SU-DHL-6 (cell line): ENCODE results near the gene GSN.

Source experiments
- EZH2phosphoT487 ChIP-seq: fragments of 200-600 bp; sonication (generic), shearing (Covaris generic); conservative IDR thresholded peaks from 2 replicates; pipeline ENCODE4 v1.6.1; 2018; ENCODE audit warnings: mild to moderate bottlenecking, antibody characterized with exemption, low read length, moderate library complexity, mixed read lengths
- TF ChIP-seq, protein P1 (sequence below): fragments of 200-600 bp; sonication (generic); IDR thresholded peaks from one replicate; pipeline ENCODE4 v1.5.1; 2017; ENCODE audit warnings: antibody characterized with exemption, mild to moderate bottlenecking, low read length, moderate library complexity; ENCODE audit not compliant: insufficient read depth, poor library complexity, severe bottlenecking

- TF ChIP-seq, protein P1, sequence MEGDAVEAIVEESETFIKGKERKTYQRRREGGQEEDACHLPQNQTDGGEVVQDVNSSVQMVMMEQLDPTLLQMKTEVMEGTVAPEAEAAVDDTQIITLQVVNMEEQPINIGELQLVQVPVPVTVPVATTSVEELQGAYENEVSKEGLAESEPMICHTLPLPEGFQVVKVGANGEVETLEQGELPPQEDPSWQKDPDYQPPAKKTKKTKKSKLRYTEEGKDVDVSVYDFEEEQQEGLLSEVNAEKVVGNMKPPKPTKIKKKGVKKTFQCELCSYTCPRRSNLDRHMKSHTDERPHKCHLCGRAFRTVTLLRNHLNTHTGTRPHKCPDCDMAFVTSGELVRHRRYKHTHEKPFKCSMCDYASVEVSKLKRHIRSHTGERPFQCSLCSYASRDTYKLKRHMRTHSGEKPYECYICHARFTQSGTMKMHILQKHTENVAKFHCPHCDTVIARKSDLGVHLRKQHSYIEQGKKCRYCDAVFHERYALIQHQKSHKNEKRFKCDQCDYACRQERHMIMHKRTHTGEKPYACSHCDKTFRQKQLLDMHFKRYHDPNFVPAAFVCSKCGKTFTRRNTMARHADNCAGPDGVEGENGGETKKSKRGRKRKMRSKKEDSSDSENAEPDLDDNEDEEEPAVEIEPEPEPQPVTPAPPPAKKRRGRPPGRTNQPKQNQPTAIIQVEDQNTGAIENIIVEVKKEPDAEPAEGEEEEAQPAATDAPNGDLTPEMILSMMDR = no peak
- no peak for TF ChIP-seq EZH2phosphoT487
Measured at GRCh38 chr9:121220996-121221663, 46.8 kb upstream of the GSN start.
